Activated naive CD4-positive, alpha-beta T cell treated with anti-CD3 and anti-CD28 coated beads for 36 hours (primary cell): Measurements from ENCODE around the gene ZMIZ1. TPM values are rescaled to one million over a fixed set of nuclear protein-coding genes. Genes with fewer than 3 reads are reported as not detected.

ENCODE experiments used
- CTCF ChIA-PET: fragments of 350-600 bp; sonication (Branson Sonifier 250); formaldehyde crosslinking; loops from one replicate; lab custom pipeline; 2021; ENCODE audit warnings: antibody characterized with exemption; lab: Charles Lee
- DNase-seq: peaks from one replicate; pipeline ENCODE4 v3.0.0-alpha.2; 2020
- H3K27ac Mint-ChIP-seq: one replicate; pipeline ENCODE4 v1.8.0; 2021; ENCODE audit warnings: mild to moderate bottlenecking, mixed read lengths
- H3K27me3 Mint-ChIP-seq: one replicate; pipeline ENCODE4 v1.8.0; 2021; ENCODE audit warnings: low read depth, mixed read lengths
- H3K36me3 Mint-ChIP-seq: one replicate; pipeline ENCODE4 v1.8.0; 2021; ENCODE audit warnings: low read depth, mixed read lengths
- H3K4me1 Mint-ChIP-seq: one replicate; pipeline ENCODE4 v1.8.0; 2021; ENCODE audit warnings: low read depth, mixed read lengths
- H3K4me3 Mint-ChIP-seq: one replicate; pipeline ENCODE4 v1.8.0; 2021; ENCODE audit warnings: mild to moderate bottlenecking, moderate library complexity, mixed read lengths
- H3K9me3 Mint-ChIP-seq: one replicate; pipeline ENCODE4 v1.8.0; 2021; ENCODE audit warnings: mixed read lengths
- intact Hi-C: fragments of 100-400 bp; cut with micrococcal nuclease; formaldehyde crosslinking; loops from one replicate; pipeline ENCODE4 v1.15.1; 2023
- total RNA-seq, 2 experiments: library from RNA; stranded (reverse); gene quantifications; one replicate each; pipeline ENCODE4 v1.2.3, GENCODE V29; 2021

Gene ZMIZ1
- total RNA-seq, 2 experiments from 2014 or later: 15.6 to 18.3 TPM

GRCh38 chr10:79139124-79139835 lies 70.5 kb downstream of the ZMIZ1 start:
- no peak overlapping the region for H3K4me3 Mint-ChIP-seq
- peaks cover 33% of the 10 kb centered on the region for H3K4me1 Mint-ChIP-seq
- intact Hi-C loops: no loop called here
- H3K27me3 Mint-ChIP-seq: no peaks in the 10 kb centered on the region
- H3K36me3 Mint-ChIP-seq: no peaks in the 10 kb centered on the region
- no peaks in the 10 kb centered on the region for H3K9me3 Mint-ChIP-seq
- no peak overlapping the region for H3K27ac Mint-ChIP-seq
- no peak for DNase-seq
- CTCF ChIA-PET: interaction anchor here (0.5 to 1.2 kb wide), 3 partner anchors 9 to 235 kb away, joined by 3 to 4 read pairs (median 3); no protein-coding TSS in a partner anchor

DNA sequence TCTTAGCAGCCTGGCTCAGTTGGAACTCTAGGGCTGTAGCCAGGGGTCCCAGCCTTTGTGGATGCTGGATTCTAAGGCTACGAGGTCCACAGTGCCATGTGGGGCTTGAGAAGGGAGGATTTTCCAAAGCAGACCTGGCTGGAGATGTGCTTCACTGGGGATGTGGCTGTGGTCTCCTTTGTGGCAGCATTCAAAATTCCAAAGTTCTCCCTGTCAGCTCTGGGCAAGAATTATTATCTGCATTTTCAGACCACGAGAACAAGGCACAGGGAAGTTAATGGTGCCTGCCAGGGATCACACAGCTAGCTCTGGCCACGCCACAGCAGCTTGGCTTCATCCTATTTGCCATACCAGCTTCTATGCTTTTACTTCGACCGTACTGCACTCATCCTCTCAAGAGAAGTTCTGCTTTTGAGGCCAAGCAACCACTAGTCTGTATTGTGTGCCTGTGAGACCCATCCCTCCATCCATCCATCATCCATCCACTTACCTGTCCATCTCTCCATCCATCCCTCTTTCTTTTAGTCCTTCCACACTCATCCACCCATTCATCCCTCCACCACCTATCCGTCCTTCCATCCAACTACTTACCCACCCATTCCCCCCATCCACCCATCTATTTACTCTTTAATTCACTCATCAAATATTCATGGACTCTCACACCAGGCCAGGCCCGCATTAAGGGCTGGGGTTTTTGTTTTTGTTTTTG lies 71.5 kb downstream of the ZMIZ1 start:
- Mint-ChIP-seq H3K27ac (no peak overlapping the region), H3K4me3 (no peak overlapping the region), H3K36me3 (no peaks in the 10 kb centered on the region), H3K27me3 (no peaks in the 10 kb centered on the region), H3K4me1 (peaks cover 42% of the 10 kb centered on the region), H3K9me3 (no peaks in the 10 kb centered on the region)
- intact Hi-C loops: no loop called here
- CTCF ChIA-PET: interaction anchor here (1.2 kb wide), 1 partner anchor 55 kb away, joined by 3 read pairs; no protein-coding TSS in a partner anchor
- DNase-seq: no peak

DNA sequence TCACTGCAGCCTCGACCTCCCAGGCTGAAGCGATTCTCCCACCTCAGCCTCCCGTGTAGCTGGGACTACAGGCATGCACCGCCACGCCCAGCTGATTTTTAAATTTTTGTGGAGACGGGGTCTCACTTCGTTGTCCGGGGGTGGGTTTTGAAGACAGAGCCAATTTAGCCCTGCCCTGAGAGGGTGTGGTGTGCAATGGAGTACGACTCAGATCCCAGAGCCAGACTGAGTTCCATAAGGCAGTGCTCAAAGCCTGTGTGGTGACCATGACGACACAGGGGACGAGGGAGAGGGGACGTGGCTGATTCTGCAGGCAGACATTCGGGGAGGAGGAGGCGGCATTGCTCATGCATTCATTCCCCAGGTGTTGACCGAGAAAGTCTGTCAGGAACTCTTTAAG lies 72.1 kb downstream of the ZMIZ1 start:
- CTCF ChIA-PET: interaction anchor here (1.2 kb wide), 1 partner anchor 54 kb away, joined by 3 read pairs; no protein-coding TSS in a partner anchor
- no peak overlapping the region for H3K27ac Mint-ChIP-seq
- H3K36me3 Mint-ChIP-seq: no peaks in the 10 kb centered on the region
- no peak for DNase-seq
- H3K4me3 Mint-ChIP-seq: no peak overlapping the region
- H3K4me1 Mint-ChIP-seq: peaks cover 43% of the 10 kb centered on the region
- no peaks in the 10 kb centered on the region for H3K27me3 Mint-ChIP-seq
- H3K9me3 Mint-ChIP-seq: no peaks in the 10 kb centered on the region
- intact Hi-C loops: no loop called here

GRCh38 chr10:79142064-79142491 lies 73.3 kb downstream of the ZMIZ1 start:
- H3K27me3 Mint-ChIP-seq: no peaks in the 10 kb centered on the region
- peaks cover 45% of the 10 kb centered on the region for H3K4me1 Mint-ChIP-seq
- H3K27ac Mint-ChIP-seq: no peak overlapping the region
- H3K36me3 Mint-ChIP-seq: no peaks in the 10 kb centered on the region
- H3K4me3 Mint-ChIP-seq: no peak overlapping the region
- no peak for DNase-seq
- intact Hi-C loops: no loop called here
- H3K9me3 Mint-ChIP-seq: no peaks in the 10 kb centered on the region
- CTCF ChIA-PET: interaction anchor here (1.8 kb wide), 1 partner anchor 54 kb away, joined by 6 read pairs; no protein-coding TSS in a partner anchor

DNA sequence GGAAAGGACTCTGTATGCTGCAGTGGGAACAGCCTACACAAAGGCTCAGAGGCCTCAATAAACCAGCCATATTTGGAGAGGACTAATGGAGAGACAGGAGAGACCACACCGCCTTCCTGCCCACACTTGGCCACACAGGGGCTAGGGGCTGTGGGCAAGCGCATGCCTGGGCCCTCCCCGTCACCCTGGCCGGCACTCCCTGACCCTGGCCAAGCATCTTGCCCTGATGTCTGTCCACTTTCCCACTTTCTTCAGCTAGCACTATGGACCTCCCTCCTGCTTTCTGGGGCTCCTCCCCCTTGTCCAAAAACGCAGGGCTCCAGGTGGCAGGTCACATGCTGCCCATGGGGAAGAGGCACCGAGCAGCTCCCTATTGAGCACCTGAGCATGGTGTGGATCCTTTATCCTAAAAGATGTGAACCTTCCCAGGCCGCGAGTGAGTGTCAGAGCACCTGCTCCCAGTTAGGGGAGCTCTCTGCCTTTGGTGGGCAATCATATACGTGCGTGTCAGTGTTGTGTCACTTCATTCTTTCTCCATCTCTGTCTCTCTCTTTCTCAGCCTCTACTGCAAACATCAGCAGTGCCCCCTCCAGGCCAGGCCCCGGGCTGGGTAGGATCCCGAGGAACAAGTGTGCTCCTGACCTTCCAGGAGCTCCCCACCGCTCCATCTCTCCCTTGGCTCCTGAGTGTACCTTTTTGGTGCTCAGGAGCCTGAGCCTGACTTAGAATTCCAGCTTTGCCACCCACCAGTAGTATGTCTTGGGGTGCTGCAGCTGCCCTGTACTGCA lies 74.0 kb downstream of the ZMIZ1 start:
- H3K36me3 Mint-ChIP-seq: no peaks in the 10 kb centered on the region
- no peaks in the 10 kb centered on the region for H3K9me3 Mint-ChIP-seq
- intact Hi-C loops: no loop called here
- H3K4me3 Mint-ChIP-seq: no peak overlapping the region
- no peaks in the 10 kb centered on the region for H3K27me3 Mint-ChIP-seq
- CTCF ChIA-PET: interaction anchor here (1.2 to 1.8 kb wide), 2 partner anchors 54 to 1095 kb away, joined by 4 to 6 read pairs; no protein-coding TSS in a partner anchor
- H3K27ac Mint-ChIP-seq: no peak overlapping the region
- H3K4me1 Mint-ChIP-seq: peaks cover 46% of the 10 kb centered on the region
- no peak for DNase-seq

- Mint-ChIP-seq H3K9me3 (no peaks in the 10 kb centered on the region), H3K4me3 (no peak overlapping the region), H3K36me3 (no peaks in the 10 kb centered on the region), H3K27ac (no peak overlapping the region), H3K27me3 (no peaks in the 10 kb centered on the region), H3K4me1 (peaks cover 44% of the 10 kb centered on the region)
- CTCF ChIA-PET: no interaction called here
- intact Hi-C loops: no loop called here
- DNase-seq: no peak
Measured at GRCh38 chr10:79143879-79144278, 75.1 kb downstream of the ZMIZ1 start.

DNA sequence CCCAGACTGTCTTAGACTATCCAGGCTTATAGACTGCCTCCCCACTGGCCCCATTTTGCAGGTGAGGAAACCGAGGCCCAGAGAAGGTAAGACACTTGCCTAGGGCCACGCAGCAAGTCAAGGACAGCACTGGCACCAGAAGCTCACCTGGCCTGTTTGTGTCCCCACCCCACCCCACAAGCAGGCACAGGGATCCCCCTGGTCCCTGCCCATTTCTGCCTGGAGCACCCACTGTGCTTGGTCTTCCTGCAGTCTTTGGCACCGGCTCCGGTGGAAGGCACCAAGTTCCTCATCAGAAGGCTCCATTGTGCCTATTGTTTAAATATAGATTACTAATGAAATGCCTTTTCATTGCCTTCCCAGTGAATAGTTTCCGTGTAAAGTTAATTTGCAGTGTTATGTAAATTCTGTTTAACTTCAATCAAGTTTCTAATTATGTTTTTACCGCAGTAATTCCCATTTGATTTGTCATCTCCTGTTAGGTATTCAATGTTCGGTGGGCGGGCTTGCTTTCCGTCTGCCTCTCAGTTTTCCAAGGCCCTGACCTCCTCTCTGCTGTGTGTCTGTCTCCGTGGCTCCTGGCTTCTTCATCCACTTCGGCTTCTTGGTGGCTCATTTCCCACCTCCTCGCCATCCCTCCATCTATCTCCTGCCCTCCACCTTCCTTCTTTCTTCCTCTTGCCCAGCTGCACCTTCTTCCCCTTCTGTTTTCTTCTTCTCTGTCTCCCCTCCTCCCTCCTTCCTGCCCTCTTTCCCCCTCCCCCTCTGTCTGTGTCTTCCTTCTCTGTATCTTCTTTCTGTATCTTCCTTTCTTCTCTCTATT lies 75.8 kb downstream of the ZMIZ1 start:
- Mint-ChIP-seq H3K27ac (peak overlapping the region; percentile 28), H3K9me3 (no peaks in the 10 kb centered on the region), H3K4me1 (peaks cover 51% of the 10 kb centered on the region), H3K4me3 (peak overlapping the region; percentile 26), H3K27me3 (no peaks in the 10 kb centered on the region), H3K36me3 (no peaks in the 10 kb centered on the region)
- CTCF ChIA-PET: no interaction called here
- DNase-seq: no peak
- intact Hi-C loops: no loop called here

GRCh38 chr10:79145174-79145483 lies 76.4 kb downstream of the ZMIZ1 start:
- DNase-seq: no peak
- H3K4me1 Mint-ChIP-seq: peaks cover 54% of the 10 kb centered on the region
- CTCF ChIA-PET: no interaction called here
- H3K27ac Mint-ChIP-seq: no peak overlapping the region
- H3K4me3 Mint-ChIP-seq: no peak overlapping the region
- no peaks in the 10 kb centered on the region for H3K9me3 Mint-ChIP-seq
- no peaks in the 10 kb centered on the region for H3K27me3 Mint-ChIP-seq
- no peaks in the 10 kb centered on the region for H3K36me3 Mint-ChIP-seq
- intact Hi-C loops: no loop called here

DNA sequence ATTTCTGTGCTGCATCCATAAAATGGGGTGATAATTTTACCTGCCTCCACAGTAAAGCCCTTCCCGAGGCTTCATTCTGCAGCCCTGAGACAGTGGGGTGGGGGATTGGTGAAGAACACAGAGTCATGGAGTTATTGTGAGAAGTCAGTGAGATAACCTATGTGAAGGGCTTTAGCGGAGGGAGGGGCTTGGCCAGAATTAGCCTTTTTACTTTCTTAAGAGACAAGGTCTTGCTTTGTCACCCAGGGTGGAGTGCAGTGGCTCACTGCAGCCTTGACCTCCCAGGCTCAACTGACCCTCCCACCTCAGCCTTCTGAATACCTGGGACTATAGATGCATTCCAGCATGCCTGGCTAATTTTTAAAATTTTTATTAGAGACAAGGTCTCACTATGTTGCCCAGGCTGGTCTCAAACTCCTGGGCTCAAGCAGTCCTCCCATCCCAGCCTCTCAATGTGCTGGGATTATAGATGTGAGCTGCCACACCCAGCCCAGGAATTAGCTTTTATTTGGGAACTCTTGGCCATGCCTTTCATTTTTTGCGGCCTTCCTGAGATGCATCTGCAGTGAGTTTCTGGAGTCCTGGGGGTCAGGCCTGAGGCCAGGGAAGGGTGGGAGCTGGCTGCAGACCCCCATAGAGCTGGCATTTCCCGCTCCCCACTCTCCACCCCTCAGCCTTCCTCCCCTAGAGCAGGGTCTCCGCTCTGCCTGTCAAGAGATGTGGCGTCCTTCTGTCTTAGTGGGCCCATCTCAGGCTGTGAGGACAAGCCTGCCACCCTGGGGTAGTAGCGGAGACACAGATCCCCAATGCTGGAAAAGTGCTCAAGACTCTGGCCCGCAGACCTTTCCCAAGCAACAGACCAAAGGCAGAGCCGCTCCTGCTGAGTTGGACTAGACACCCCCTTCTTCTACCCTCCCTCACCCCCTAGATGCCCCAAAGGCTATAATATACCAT lies 77.0 kb downstream of the ZMIZ1 start:
- H3K9me3 Mint-ChIP-seq: no peaks in the 10 kb centered on the region
- CTCF ChIA-PET: no interaction called here
- no peaks in the 10 kb centered on the region for H3K36me3 Mint-ChIP-seq
- H3K4me3 Mint-ChIP-seq: no peak overlapping the region
- intact Hi-C loops: loop anchor here (2.0 kb wide), 2 partner anchors 77 to 173 kb away; partner anchors contain the start of gene ZMIZ1
- H3K27me3 Mint-ChIP-seq: no peaks in the 10 kb centered on the region
- DNase-seq: no peak
- peaks cover 58% of the 10 kb centered on the region for H3K4me1 Mint-ChIP-seq
- peak overlapping the region; percentile 25 for H3K27ac Mint-ChIP-seq

GRCh38 chr10:79146611-79147130 lies 77.9 kb downstream of the ZMIZ1 start:
- Mint-ChIP-seq H3K4me3 (no peak overlapping the region), H3K4me1 (peaks cover 58% of the 10 kb centered on the region), H3K27me3 (no peaks in the 10 kb centered on the region), H3K27ac (peak overlapping the region; percentile 25), H3K36me3 (no peaks in the 10 kb centered on the region), H3K9me3 (no peaks in the 10 kb centered on the region)
- CTCF ChIA-PET: interaction anchor here (0.6 kb wide), 1 partner anchor 56 kb away, joined by 3 read pairs; no protein-coding TSS in a partner anchor
- peak; percentile 74 for DNase-seq
- intact Hi-C loops: loop anchor here (2.0 kb wide), 2 partner anchors 78 to 174 kb away; partner anchors contain the start of gene ZMIZ1
